Neural cell (in vitro differentiated cells): ENCODE measurements around the gene HACD2. TPM values are rescaled to one million over a fixed set of nuclear protein-coding genes. Genes with fewer than 3 reads are reported as not detected.

ENCODE experiments used
- H2AFZ ChIP-seq: fragments of 200-600, 300-800 bp; sonication (generic), shearing (Covaris generic); 2 replicates; pipeline ENCODE4 v1.6.0; 2014; ENCODE audit warnings: low read depth, mild to moderate bottlenecking, antibody characterized with exemption, low read length, moderate library complexity
- H3F3A ChIP-seq: fragments of 200-600 bp; shearing (Covaris generic); 2 replicates; pipeline ENCODE4 v1.6.1; 2016; ENCODE audit warnings: mild to moderate bottlenecking, moderate library complexity, mixed read lengths, antibody characterized with exemption, low read length; ENCODE audit not compliant: insufficient read depth, poor library complexity, severe bottlenecking
- H3K27ac ChIP-seq: fragments of 200-600, 300-800 bp; sonication (generic), shearing (Covaris generic); 2 replicates; pipeline ENCODE4 v1.5.1; 2014; ENCODE audit warnings: mild to moderate bottlenecking, low read length, moderate library complexity
- H3K27me3 ChIP-seq: fragments of 300-800, 200-600 bp; sonication (generic), shearing (Covaris generic); 2 replicates; pipeline ENCODE4 v1.6.0; 2014; ENCODE audit warnings: mild to moderate bottlenecking, low read depth, low read length, moderate library complexity; ENCODE audit not compliant: insufficient read depth
- H3K36me3 ChIP-seq: fragments of 300-800, 200-600 bp; sonication (generic), shearing (Covaris generic); 2 replicates; pipeline ENCODE4 v1.5.1; 2014; ENCODE audit warnings: mild to moderate bottlenecking, antibody characterized with exemption, low read length, moderate library complexity; ENCODE audit not compliant: insufficient read depth
- H3K4me2 ChIP-seq: fragments of 300-800, 200-600 bp; sonication (generic), shearing (Covaris generic); 2 replicates; pipeline ENCODE4 v1.6.0; 2014; ENCODE audit warnings: mild to moderate bottlenecking, low read length
- H3K4me3 ChIP-seq: fragments of 300-800, 200-600 bp; sonication (generic), shearing (Covaris generic); 2 replicates; pipeline ENCODE4 v1.5.1; 2014; ENCODE audit warnings: mild to moderate bottlenecking, low read length, moderate library complexity
- H3K79me2 ChIP-seq: fragments of 200-600 bp; shearing (Covaris generic); replicated peaks from 2 replicates; pipeline ENCODE4 v1.6.0; 2014; ENCODE audit warnings: mild to moderate bottlenecking, low read length, moderate library complexity; ENCODE audit not compliant: insufficient read depth
- H3K9ac ChIP-seq: fragments of 300-800, 200-600 bp; sonication (generic), shearing (Covaris generic); 2 replicates; pipeline ENCODE4 v1.6.1; 2016; ENCODE audit warnings: mild to moderate bottlenecking, low read length, mixed read lengths
- H3K9me2 ChIP-seq: fragments of 200-600 bp; shearing (Covaris generic); 2 replicates; pipeline ENCODE4 v1.6.1; 2016; ENCODE audit warnings: mild to moderate bottlenecking, low read length, mixed read lengths; ENCODE audit not compliant: insufficient read depth
- H3K9me3 ChIP-seq: fragments of 200-600, 300-800 bp; sonication (generic), shearing (Covaris generic); 2 replicates; pipeline ENCODE4 v1.6.1; 2016; ENCODE audit warnings: mild to moderate bottlenecking, mixed run types, low read length, moderate library complexity, mixed read lengths
- H4K20me1 ChIP-seq: fragments of 200-600 bp; shearing (Covaris generic); 2 replicates; pipeline ENCODE4 v1.6.1; 2016; ENCODE audit warnings: mild to moderate bottlenecking, mixed run types; ENCODE audit not compliant: insufficient read depth
- EP300 ChIP-seq: fragments of 450-650 bp; conservative IDR thresholded peaks from 2 replicates; pipeline ENCODE4 v1.6.1; 2014; ENCODE audit warnings: antibody characterized with exemption, mild to moderate bottlenecking, moderate library complexity; ENCODE audit not compliant: poor library complexity, severe bottlenecking
- EZH2 ChIP-seq: fragments of 200-600, 300-800 bp; shearing (Covaris generic), sonication (generic); IDR thresholded peaks from 2 replicates; pipeline ENCODE4 v1.6.1; 2014; ENCODE audit warnings: antibody characterized with exemption, low read length, borderline replicate concordance, mild to moderate bottlenecking; ENCODE audit not compliant: insufficient read depth, poor library complexity, severe bottlenecking
- MXI1 ChIP-seq: fragments of 450-650 bp; conservative IDR thresholded peaks from 2 replicates; pipeline ENCODE4 v1.6.1; 2014; ENCODE audit warnings: antibody characterized with exemption, mild to moderate bottlenecking; ENCODE audit not compliant: poor library complexity, severe bottlenecking
- POLR2AphosphoS5 ChIP-seq: IDR thresholded peaks from 2 replicates; pipeline ENCODE4 v1.6.1; 2012
- RAD21 ChIP-seq: fragments of 450-650 bp; conservative IDR thresholded peaks from 2 replicates; pipeline ENCODE4 v1.6.1; 2014; ENCODE audit warnings: antibody characterized with exemption, mild to moderate bottlenecking, moderate library complexity
- SMC3 ChIP-seq: fragments of 450-650 bp; conservative IDR thresholded peaks from 2 replicates; pipeline ENCODE4 v1.6.1; 2014; ENCODE audit warnings: antibody characterized with exemption, mild to moderate bottlenecking, moderate library complexity; ENCODE audit not compliant: poor library complexity
- TAF1 ChIP-seq: IDR thresholded peaks from 2 replicates; pipeline ENCODE4 v1.6.1; 2012; ENCODE audit warnings: low read depth
- polyA plus RNA-seq: library from polyadenylated mRNA; depleted of rRNA; stranded (reverse); fragments of >200 nt; gene quantifications from 2 replicates; pipeline ENCODE4 v1.2.3, GENCODE V29; 2014
- TF ChIP-seq, protein P1 (sequence below): fragments of 450-650 bp; IDR thresholded peaks from 2 replicates; pipeline ENCODE4 v1.5.1; 2014; ENCODE audit warnings: antibody characterized with exemption, mild to moderate bottlenecking, moderate library complexity; ENCODE audit not compliant: poor library complexity, severe bottlenecking

Gene HACD2
- polyA plus RNA-seq, 1 donor from 2014 or later = 28.0 TPM

DNA sequence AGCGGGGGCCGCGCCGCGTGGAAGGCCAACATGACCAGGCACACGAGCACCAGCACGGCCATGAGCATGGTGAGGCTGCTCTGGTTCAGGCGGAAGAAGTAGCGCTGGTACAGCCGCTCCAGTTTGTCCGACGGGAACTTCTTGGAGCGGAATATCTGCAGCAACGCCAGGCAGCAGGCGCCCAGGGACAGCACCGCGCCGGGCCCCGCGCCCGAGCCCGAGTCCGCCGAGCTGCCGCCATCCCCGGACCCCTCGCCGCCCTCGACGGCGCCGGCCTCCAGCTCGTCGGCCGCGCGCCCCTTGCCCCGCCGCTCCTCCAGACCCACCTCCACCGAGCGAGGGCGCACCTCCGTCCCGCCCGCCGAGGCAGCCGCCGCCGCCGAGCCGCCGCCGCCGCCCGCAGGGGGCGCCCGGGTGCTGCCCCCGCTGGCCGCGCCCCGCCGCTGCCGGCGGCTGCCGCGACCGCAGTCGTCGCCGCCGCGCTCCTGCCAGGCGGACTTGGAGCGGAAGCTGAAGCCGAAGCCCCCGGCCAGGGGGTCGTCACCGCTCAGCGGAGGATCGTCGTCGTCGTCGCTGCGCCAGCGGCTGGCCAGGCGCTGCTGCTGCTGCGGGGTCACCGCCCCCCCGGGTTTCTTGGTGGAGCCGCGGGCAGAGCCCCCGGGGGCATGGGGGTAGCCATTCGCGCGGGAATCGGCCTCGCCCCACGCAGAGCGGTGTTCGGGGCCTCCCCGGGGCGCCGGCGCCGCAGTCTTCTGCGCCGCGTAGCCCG is 136.9 kb downstream of the HACD2 start:
- Histone ChIP-seq H3K27me3 (peaks cover 27% of the 10 kb centered on the region), H3K9me2 (no peaks in the 10 kb centered on the region), H3K4me2 (peak overlapping the region; percentile 57), H3K9ac (peak overlapping the region; percentile 78), H3F3A (no peaks in the 10 kb centered on the region), H3K9me3 (no peaks in the 10 kb centered on the region), H3K4me3 (peak overlapping the region; percentile 84), H2AFZ (no peak overlapping the region), H3K79me2 (peaks cover 12% of the 10 kb centered on the region), H3K36me3 (no peaks in the 10 kb centered on the region), H3K27ac (no peak overlapping the region), H4K20me1 (no peaks in the 10 kb centered on the region)
- TF ChIP-seq SMC3 (no peak), EZH2 (no peak), RAD21 (no peak), POLR2AphosphoS5 (no peak)
- TF ChIP-seq, protein P1, sequence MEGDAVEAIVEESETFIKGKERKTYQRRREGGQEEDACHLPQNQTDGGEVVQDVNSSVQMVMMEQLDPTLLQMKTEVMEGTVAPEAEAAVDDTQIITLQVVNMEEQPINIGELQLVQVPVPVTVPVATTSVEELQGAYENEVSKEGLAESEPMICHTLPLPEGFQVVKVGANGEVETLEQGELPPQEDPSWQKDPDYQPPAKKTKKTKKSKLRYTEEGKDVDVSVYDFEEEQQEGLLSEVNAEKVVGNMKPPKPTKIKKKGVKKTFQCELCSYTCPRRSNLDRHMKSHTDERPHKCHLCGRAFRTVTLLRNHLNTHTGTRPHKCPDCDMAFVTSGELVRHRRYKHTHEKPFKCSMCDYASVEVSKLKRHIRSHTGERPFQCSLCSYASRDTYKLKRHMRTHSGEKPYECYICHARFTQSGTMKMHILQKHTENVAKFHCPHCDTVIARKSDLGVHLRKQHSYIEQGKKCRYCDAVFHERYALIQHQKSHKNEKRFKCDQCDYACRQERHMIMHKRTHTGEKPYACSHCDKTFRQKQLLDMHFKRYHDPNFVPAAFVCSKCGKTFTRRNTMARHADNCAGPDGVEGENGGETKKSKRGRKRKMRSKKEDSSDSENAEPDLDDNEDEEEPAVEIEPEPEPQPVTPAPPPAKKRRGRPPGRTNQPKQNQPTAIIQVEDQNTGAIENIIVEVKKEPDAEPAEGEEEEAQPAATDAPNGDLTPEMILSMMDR = no peak

DNA sequence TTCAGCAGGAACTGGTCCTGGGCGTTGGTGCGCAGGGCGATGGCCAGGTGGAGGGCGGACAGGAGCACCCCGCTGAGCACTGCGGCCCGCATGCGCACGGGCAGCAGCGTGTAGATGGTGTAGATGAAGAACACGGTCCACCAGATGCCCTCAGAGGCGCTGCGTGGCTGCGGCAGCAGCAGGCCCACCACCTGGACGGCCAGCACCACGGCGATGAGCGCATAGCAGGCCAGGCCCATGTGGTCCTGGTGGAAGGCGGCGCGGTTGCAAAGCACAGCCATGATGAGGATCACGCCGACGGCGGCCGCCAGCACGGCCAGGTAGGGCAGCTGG is 137.5 kb downstream of the HACD2 start:
- TF ChIP-seq SMC3 = no peak
- no peak for TF ChIP-seq EZH2
- TF ChIP-seq RAD21 = no peak
- H3K9ac ChIP-seq = peak overlapping the region; percentile 12
- H3K27ac ChIP-seq = no peak overlapping the region
- H3K27me3 ChIP-seq = peaks cover 27% of the 10 kb centered on the region
- peak overlapping the region; percentile 57 for H3K4me2 ChIP-seq
- H3K79me2 ChIP-seq = peaks cover 12% of the 10 kb centered on the region
- H3K36me3 ChIP-seq = no peaks in the 10 kb centered on the region
- peak overlapping the region; percentile 62 for H3K4me3 ChIP-seq
- no peaks in the 10 kb centered on the region for H3F3A ChIP-seq
- H4K20me1 ChIP-seq = no peaks in the 10 kb centered on the region
- H3K9me2 ChIP-seq = no peaks in the 10 kb centered on the region
- H2AFZ ChIP-seq = no peak overlapping the region
- no peaks in the 10 kb centered on the region for H3K9me3 ChIP-seq

DNA sequence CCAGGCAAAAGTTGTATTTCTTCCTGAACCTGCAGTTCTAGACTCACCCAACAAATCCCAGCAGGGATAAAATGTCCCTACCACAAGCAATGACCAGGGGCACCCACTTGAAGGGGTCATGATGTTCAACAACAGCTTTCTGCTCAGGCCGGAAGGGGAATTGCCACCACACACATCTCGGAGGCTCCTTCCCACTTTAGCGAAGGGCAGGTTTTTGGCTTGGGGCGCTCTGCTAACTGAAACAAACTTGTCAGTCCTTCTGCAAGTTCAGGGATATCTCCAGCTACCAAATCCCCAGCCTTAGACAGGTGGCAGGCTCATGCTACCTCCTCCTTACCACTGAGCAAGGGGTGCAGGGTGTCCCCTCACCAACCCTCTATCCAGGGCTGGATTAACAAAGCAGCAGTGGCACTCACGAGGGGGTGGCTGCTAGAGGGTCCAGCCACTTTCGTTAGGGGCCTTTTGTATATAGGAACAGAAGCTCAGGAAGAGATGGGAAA is 138.2 kb downstream of the HACD2 start:
- no peaks in the 10 kb centered on the region for H3K36me3 ChIP-seq
- H3K9ac ChIP-seq = peak overlapping the region; percentile 12
- H3K27me3 ChIP-seq = peaks cover 27% of the 10 kb centered on the region
- H3K9me3 ChIP-seq = no peaks in the 10 kb centered on the region
- TF ChIP-seq TAF1 (no peak), MXI1 (no peak), RAD21 (no peak), POLR2AphosphoS5 (no peak), EP300 (no peak)
- TF ChIP-seq, protein P1 = no peak
- no peaks in the 10 kb centered on the region for H3K9me2 ChIP-seq
- peaks cover 12% of the 10 kb centered on the region for H3K79me2 ChIP-seq
- H3K27ac ChIP-seq = no peak overlapping the region
- H3F3A ChIP-seq = no peaks in the 10 kb centered on the region
- H3K4me2 ChIP-seq = peak overlapping the region; percentile 57
- no peaks in the 10 kb centered on the region for H4K20me1 ChIP-seq
- H2AFZ ChIP-seq = no peak overlapping the region
- H3K4me3 ChIP-seq = peak overlapping the region; percentile 62
